HepG2 (cell line): ENCODE measurements around the gene MDFI. TPM values are rescaled to one million over a fixed set of nuclear protein-coding genes. Genes with fewer than 3 reads are reported as not detected.

Experiments
- ATAC-seq: fragments of 200-7000 bp; cut with Tn5 transposase; 3 replicates; pipeline ENCODE4 v1.9.1; 2020; ENCODE audit warnings: mild to moderate bottlenecking, moderate library complexity
- BruUV-seq: library from RNA; stranded (reverse); fragments of 400-500 nt; replicated peaks from 2 replicates; lab custom pipeline; 2021; lab: Mats Ljungman, UMichigan
- CTCF ChIA-PET: fragments of 300-600 bp; formaldehyde crosslinking; extraction: SDS; loops from one replicate; lab custom pipeline; 2021; ENCODE audit warnings: low total read pairs, inconsistent platforms, low intra/inter-chr PET ratio; lab: Yijun Ruan, JAX
- POLR2A ChIA-PET: fragments of 350-600 bp; sonication (Branson Sonifier 250); formaldehyde crosslinking; loops from one replicate; lab custom pipeline; 2020; ENCODE audit warnings: antibody characterized with exemption, inconsistent platforms; lab: Yijun Ruan, JAX
- DNase-seq: peaks from one replicate; pipeline ENCODE4 v3.0.0-alpha.2; 2015; ENCODE audit warnings: low spot score
- FAIRE-seq: peaks from 3 replicates; lab custom pipeline; 2011; peaks lifted over from hg19 to GRCh38; lab: Jason Lieb, UNC
- H2AFZ ChIP-seq: one replicate; pipeline ENCODE4 v1.6.1; 2011; ENCODE audit warnings: low read length, inconsistent platforms
- H3K27ac ChIP-seq: fragments of 300-600 bp; 3 replicates; pipeline ENCODE4 v1.8.0; 2011; ENCODE audit warnings: mixed run types, mild to moderate bottlenecking, mixed read lengths, low read length, inconsistent platforms; ENCODE audit not compliant: insufficient read depth; ENCODE audit errors: extremely low read length
- H3K27me3 ChIP-seq, 2 experiments: fragments of 200-600 bp in 1 of 2; 2 replicates in 1 of 2; 3 replicates in 1 of 2; pipeline versions ENCODE4 v1.6.0 to v1.8.0; 2011; ENCODE audit warnings: low read length in 2 of 2, mild to moderate bottlenecking in 2 of 2, moderate library complexity in 2 of 2, inconsistent platforms in 1 of 2; ENCODE audit not compliant: insufficient read depth in 2 of 2, control insufficient read depth in 1 of 2
- H3K36me3 ChIP-seq, 2 experiments: fragments of 200-600 bp in 1 of 2; replicated peaks in 1 of 2; 2 replicates in 1 of 2; 3 replicates in 1 of 2; pipeline versions ENCODE4 v1.5.1 to v1.8.0; 2011; ENCODE audit warnings: low read length in 2 of 2, inconsistent platforms in 1 of 2; ENCODE audit not compliant: insufficient read depth in 2 of 2, control insufficient read depth in 1 of 2
- H3K4me1 ChIP-seq: 2 replicates; pipeline ENCODE4 v1.5.1; 2012; ENCODE audit warnings: low read length, inconsistent platforms; ENCODE audit not compliant: insufficient read depth
- H3K4me2 ChIP-seq: 2 replicates; pipeline ENCODE4 v1.6.0; 2011; ENCODE audit warnings: low read depth, low read length, inconsistent platforms
- H3K4me3 ChIP-seq, 3 experiments: fragments of 200-600 bp in 1 of 3; sonication (generic), shearing (Covaris generic) in 1 of 3; replicated peaks in 1 of 3; 2 replicates each; pipeline ENCODE4 v1.5.1; 2011 to 2016; ENCODE audit warnings: low read length in 3 of 3, inconsistent platforms in 2 of 3, low read depth in 2 of 3, mild to moderate bottlenecking in 2 of 3, control low read depth in 1 of 3, mixed read lengths in 1 of 3; ENCODE audit not compliant: insufficient read depth in 1 of 3
- H3K79me2 ChIP-seq: one replicate; pipeline ENCODE4 v1.6.1; 2011; ENCODE audit warnings: low read length, inconsistent platforms; ENCODE audit not compliant: insufficient read depth
- H3K9ac ChIP-seq: 2 replicates; pipeline ENCODE4 v1.6.0; 2011; ENCODE audit warnings: mild to moderate bottlenecking, low read depth, low read length, inconsistent platforms; ENCODE audit not compliant: insufficient read depth
- H3K9me3 ChIP-seq: 2 replicates; pipeline ENCODE4 v1.5.1; 2012; ENCODE audit warnings: mild to moderate bottlenecking, low read length
- H4K20me1 ChIP-seq: 2 replicates; pipeline ENCODE4 v1.6.0; 2011; ENCODE audit warnings: inconsistent platforms, mild to moderate bottlenecking, low read length, moderate library complexity; ENCODE audit not compliant: insufficient read depth
- DMAP1 ChIP-seq: IDR thresholded peaks from 2 replicates; pipeline ENCODE4 v1.6.1; 2016
- MLX ChIP-seq: IDR thresholded peaks from 2 replicates; pipeline ENCODE4 v1.6.1; 2016
- NFAT5 ChIP-seq: sonication (generic); formaldehyde crosslinking; IDR thresholded peaks from 2 replicates; pipeline ENCODE4 v1.4.0; 2020; ENCODE audit warnings: missing genetic modification reagents
- PREB ChIP-seq: sonication (generic); formaldehyde crosslinking; IDR thresholded peaks from 2 replicates; pipeline ENCODE4 v1.4.0; 2020; ENCODE audit warnings: missing genetic modification reagents
- STAT6 ChIP-seq: sonication (generic); formaldehyde crosslinking; IDR thresholded peaks from 2 replicates; pipeline ENCODE4 v1.4.0; 2020; ENCODE audit warnings: missing genetic modification reagents, mild to moderate bottlenecking, borderline replicate concordance
- ZNF567 ChIP-seq: sonication (generic); formaldehyde crosslinking; IDR thresholded peaks from 2 replicates; pipeline ENCODE4 v1.8.1; 2023; ENCODE audit warnings: mild to moderate bottlenecking, missing genetic modification reagents, borderline replicate concordance
- ZNF574 ChIP-seq: sonication (generic); formaldehyde crosslinking; IDR thresholded peaks from 2 replicates; pipeline ENCODE4 v1.4.0; 2020; ENCODE audit warnings: missing genetic modification reagents
- ZNF619 ChIP-seq: sonication (generic); formaldehyde crosslinking; IDR thresholded peaks from 2 replicates; pipeline ENCODE4 v1.4.0; 2020; ENCODE audit warnings: mild to moderate bottlenecking, missing genetic modification reagents
- ZNF639 ChIP-seq: conservative IDR thresholded peaks from 2 replicates; pipeline ENCODE4 v1.6.1; 2018; ENCODE audit warnings: missing genetic modification reagents
- WGBS: methylation state at CpG from one replicate; pipeline ENCODE4 v1.1.6; 2017; ENCODE audit warnings: low lambda C conversion rate; 5-methylcytosine and 5-hydroxymethylcytosine counted together
- in situ Hi-C: cut with HindIII; loops from 2 replicates; pipeline ENCODE4 v1.10.0; 2017; ENCODE audit warnings: low pct_unique_long_range_greater_than_20kb; ENCODE audit not compliant: extremely low pct_ligation_motif_present
- intact Hi-C: fragments of 100-400 bp; cut with micrococcal nuclease; formaldehyde crosslinking; loops from one replicate; pipeline ENCODE4 v1.10.0; 2022; ENCODE audit not compliant: unreplicated experiment
- polyA plus RNA-seq, 8 experiments: library from polyadenylated mRNA; depleted of rRNA in 3 of 8; stranded (reverse) in 7 of 8; unstranded in 1 of 8; fragments of >200 nt; fragmentation: Illumina TruSeq in 4 of 8; extraction: Trizol in 4 of 8; gene quantifications; 2 replicates each; pipeline versions ENCODE4 v1.2.1 to v1.2.3, GENCODE V29; 2011 to 2016; ENCODE audit warnings: low read depth in 4 of 8, missing spikeins in 1 of 8, mixed read lengths in 1 of 8; ENCODE audit not compliant: insufficient read depth in 1 of 8
- total RNA-seq, 5 experiments: library from RNA; depleted of rRNA; stranded (reverse); fragments of >200 nt; fragmentation: Illumina TruSeq; extraction: Trizol; gene quantifications; 2 replicates each; pipeline ENCODE4 v1.2.3, GENCODE V29; 2016; ENCODE audit warnings: low read depth in 1 of 5

Gene MDFI
- total and polyA plus RNA-seq, 2 of the 13 experiments (the other 11 are each of a cell fraction or from before 2014, with no cell fraction given) = 0.28 TPM; not detected in 1

- 63% methylated on average over 14 of the region's 14 CpGs for WGBS
- ATAC-seq = no peak
- no peak for DNase-seq
- intact Hi-C loops (no loop called here), in situ Hi-C loops (no loop called here)
- FAIRE-seq = no peak
- no peaks in the 10 kb centered on the region for H3K79me2 ChIP-seq
- peaks cover 0 to 34% of the 10 kb centered on the region in 2 experiments; a peak in 4 of 5 replicates for H3K27me3 ChIP-seq
- H3K4me2 ChIP-seq = no peak overlapping the region
- no peak overlapping the region for H3K9ac ChIP-seq
- no peaks in the 10 kb centered on the region for H3K36me3 ChIP-seq
- H3K9me3 ChIP-seq = no peaks in the 10 kb centered on the region
- BruUV-seq = no TSS peak
- H3K4me1 ChIP-seq = peaks cover 18% of the 10 kb centered on the region
- no peak overlapping the region for H3K4me3 ChIP-seq
- H2AFZ ChIP-seq = no peak overlapping the region
- ChIA-PET CTCF (no interaction called here), POLR2A (no interaction called here)
- no peaks in the 10 kb centered on the region for H4K20me1 ChIP-seq
- no peak overlapping the region for H3K27ac ChIP-seq
- TF ChIP-seq STAT6 (CRISPR knock-in tag) = no peak
- TF ChIP-seq MLX (CRISPR knock-in tag) = no peak
- no peak for TF ChIP-seq ZNF574 (CRISPR knock-in tag)
- no peak for TF ChIP-seq NFAT5 (CRISPR knock-in tag)
- TF ChIP-seq PREB (CRISPR knock-in tag) = no peak
- no peak for TF ChIP-seq DMAP1 (CRISPR knock-in tag)
- no peak for TF ChIP-seq ZNF567 (CRISPR knock-in tag)
- no peak for TF ChIP-seq ZNF619 (CRISPR knock-in tag)
- no peak for TF ChIP-seq ZNF639
These were observed 13.8 kb downstream of the MDFI start for GRCh38 chr6:41651962-41652657.
